Measurements from ENCODE around the gene FOS. TPM values are rescaled to one million over a fixed set of nuclear protein-coding genes. Genes with fewer than 3 reads are reported as not detected.

FOS gene
- total RNA-seq, 1 experiment from 2014 or later: 7.9 TPM

GRCh38 chr14:75315144-75315543, 36.5 kb downstream of the FOS start:
- Histone ChIP-seq H3K36me3 (no peaks in the 10 kb centered on the region), H3K27me3 (replicated peaks) (no peaks in the 10 kb centered on the region), H3K4me1 (replicated peaks) (peaks cover 9% of the 10 kb centered on the region), H3K9me3 (replicated peaks) (no peaks in the 10 kb centered on the region), H3K4me3 (no peak overlapping the region), H3K27ac (no peak overlapping the region)
- no peak for DNase-seq (ENCODE audit: low read depth in 1 of 2, low spot score in 2 of 2)

GRCh38 chr14:75317148-75317547, 38.5 kb downstream of the FOS start:
- Histone ChIP-seq H3K27me3 (replicated peaks) (no peaks in the 10 kb centered on the region), H3K36me3 (no peaks in the 10 kb centered on the region), H3K4me3 (no peak overlapping the region), H3K27ac (no peak overlapping the region), H3K9me3 (replicated peaks) (no peaks in the 10 kb centered on the region), H3K4me1 (replicated peaks) (no peaks in the 10 kb centered on the region)
- no peak for DNase-seq (ENCODE audit: low read depth in 1 of 2, low spot score in 2 of 2)

GRCh38 chr14:75318353-75318752, 39.7 kb downstream of the FOS start:
- Histone ChIP-seq H3K27ac (no peak overlapping the region), H3K9me3 (replicated peaks) (no peaks in the 10 kb centered on the region), H3K4me3 (no peak overlapping the region), H3K4me1 (replicated peaks) (no peaks in the 10 kb centered on the region), H3K36me3 (no peaks in the 10 kb centered on the region), H3K27me3 (replicated peaks) (no peaks in the 10 kb centered on the region)
- no peak for DNase-seq (ENCODE audit: low read depth in 1 of 2, low spot score in 2 of 2)

GRCh38 chr14:75319021-75319420, 40.4 kb downstream of the FOS start:
- Histone ChIP-seq H3K4me3 (no peak overlapping the region), H3K4me1 (replicated peaks) (no peaks in the 10 kb centered on the region), H3K27me3 (replicated peaks) (no peaks in the 10 kb centered on the region), H3K36me3 (no peaks in the 10 kb centered on the region), H3K27ac (no peak overlapping the region), H3K9me3 (replicated peaks) (no peaks in the 10 kb centered on the region)
- DNase-seq (ENCODE audit: low read depth in 1 of 2, low spot score in 2 of 2): no peak

GRCh38 chr14:75320196-75320595, 41.6 kb downstream of the FOS start:
- Histone ChIP-seq H3K4me1 (replicated peaks) (no peaks in the 10 kb centered on the region), H3K27ac (no peak overlapping the region)
- no peak for DNase-seq (ENCODE audit: low read depth in 1 of 2, low spot score in 2 of 2)

GRCh38 chr14:75322746-75323145, 44.1 kb downstream of the FOS start:
- no peaks in the 10 kb centered on the region for H3K4me1 ChIP-seq (replicated peaks)
- H3K9me3 ChIP-seq (replicated peaks): no peaks in the 10 kb centered on the region
- DNase-seq (ENCODE audit: low read depth in 1 of 2, low spot score in 2 of 2): no peak
- H3K4me3 ChIP-seq: no peak overlapping the region
- H3K27ac ChIP-seq: no peak overlapping the region
- no peaks in the 10 kb centered on the region for H3K36me3 ChIP-seq
- no peaks in the 10 kb centered on the region for H3K27me3 ChIP-seq (replicated peaks)

More at GRCh38 chr14:75320196-75320595, 41.6 kb downstream of the FOS start:
- Histone ChIP-seq H3K4me3 (no peak overlapping the region), H3K9me3 (replicated peaks) (no peaks in the 10 kb centered on the region), H3K27me3 (replicated peaks) (no peaks in the 10 kb centered on the region), H3K36me3 (no peaks in the 10 kb centered on the region)

- no peaks in the 10 kb centered on the region for H3K9me3 ChIP-seq (replicated peaks)
- H3K4me1 ChIP-seq (replicated peaks): no peaks in the 10 kb centered on the region
- no peak overlapping the region for H3K4me3 ChIP-seq
- no peak overlapping the region for H3K27ac ChIP-seq
- no peaks in the 10 kb centered on the region for H3K36me3 ChIP-seq
- DNase-seq (ENCODE audit: low read depth in 1 of 2, low spot score in 2 of 2): no peak
- H3K27me3 ChIP-seq (replicated peaks): no peaks in the 10 kb centered on the region
These were observed 44.9 kb downstream of the FOS start for GRCh38 chr14:75323571-75323970.

- no peaks in the 10 kb centered on the region for H3K4me1 ChIP-seq (replicated peaks)
- no peaks in the 10 kb centered on the region for H3K36me3 ChIP-seq
- no peaks in the 10 kb centered on the region for H3K27me3 ChIP-seq (replicated peaks)
- no peak overlapping the region for H3K4me3 ChIP-seq
- no peaks in the 10 kb centered on the region for H3K9me3 ChIP-seq (replicated peaks)
- DNase-seq (ENCODE audit: low read depth in 1 of 2, low spot score in 2 of 2): no peak
- H3K27ac ChIP-seq: no peak overlapping the region
These were observed 50.0 kb downstream of the FOS start for GRCh38 chr14:75328558-75329155.

GRCh38 chr14:75329369-75329768, 50.7 kb downstream of the FOS start:
- Histone ChIP-seq H3K9me3 (replicated peaks) (no peaks in the 10 kb centered on the region), H3K4me1 (replicated peaks) (no peaks in the 10 kb centered on the region), H3K27ac (no peak overlapping the region), H3K36me3 (no peaks in the 10 kb centered on the region), H3K27me3 (replicated peaks) (no peaks in the 10 kb centered on the region), H3K4me3 (no peak overlapping the region)
- no peak for DNase-seq (ENCODE audit: low read depth in 1 of 2, low spot score in 2 of 2)

- no peaks in the 10 kb centered on the region for H3K4me1 ChIP-seq (replicated peaks)
- no peak overlapping the region for H3K4me3 ChIP-seq
- DNase-seq (ENCODE audit: low read depth in 1 of 2, low spot score in 2 of 2): no peak
- no peaks in the 10 kb centered on the region for H3K36me3 ChIP-seq
- H3K27ac ChIP-seq: no peak overlapping the region
- no peaks in the 10 kb centered on the region for H3K9me3 ChIP-seq (replicated peaks)
- no peaks in the 10 kb centered on the region for H3K27me3 ChIP-seq (replicated peaks)
These were observed 52.8 kb downstream of the FOS start for GRCh38 chr14:75331471-75331870.

Other genes with a start within 250 kb of the FOS start
- gene MLH3, start 227.4 kb upstream of the FOS start, total RNA-seq (2014; rRNA removed; shearing (Covaris generic)): 10.3 and 20.6 TPM in 2 replicates
- gene ACYP1, start 214.8 kb upstream of the FOS start, total RNA-seq (2014; rRNA removed; shearing (Covaris generic)): 11.5 and 29.5 TPM in 2 replicates
- gene ZC2HC1C, start 209.2 kb upstream of the FOS start, total RNA-seq (2014; rRNA removed; shearing (Covaris generic)): 0.34 and 5.5 TPM in 2 replicates
- gene NEK9, start 151.8 kb upstream of the FOS start, total RNA-seq (2014; rRNA removed; shearing (Covaris generic)): 15.3 and 26.1 TPM in 2 replicates
- 155 and 203 TPM in 2 replicates for gene TMED10, start 102.2 kb upstream of the FOS start, total RNA-seq (2014; rRNA removed; shearing (Covaris generic))
- 73.9 and 98.3 TPM in 2 replicates for gene JDP2, start 149.2 kb downstream of the FOS start, total RNA-seq (2014; rRNA removed; shearing (Covaris generic))
- not detected in 2 replicates for gene BATF, start 243.6 kb downstream of the FOS start, total RNA-seq (2014; rRNA removed; shearing (Covaris generic))